SK-N-SH (cell line): Measurements from ENCODE around the gene MAN2C1. TPM values are rescaled to one million over a fixed set of nuclear protein-coding genes. Genes with fewer than 3 reads are reported as not detected.
A peak's percentile ranks its signal among the peaks of the same experiment; 100 is the strongest.

Experiments used
- CTCF ChIA-PET: fragments of 300-600, 350-600 bp; formaldehyde crosslinking; extraction: SDS; loops from one replicate; lab custom pipeline; 2021; lab: Yijun Ruan, JAX
- POLR2A ChIA-PET: fragments of 350-600 bp; sonication (Branson Sonifier 250); formaldehyde crosslinking; extraction: SDS; loops from one replicate; lab custom pipeline; 2020; ENCODE audit warnings: antibody characterized with exemption, inconsistent platforms; lab: Yijun Ruan, JAX
- DNase-seq: peaks from one replicate; pipeline ENCODE4 v3.0.0; 2012
- H2AFZ ChIP-seq: fragments of 200-600 bp; sonication (generic); 2 replicates; pipeline ENCODE4 v1.8.1; 2016; ENCODE audit warnings: antibody characterized with exemption, mild to moderate bottlenecking, low read depth
- H3F3A ChIP-seq: fragments of 200-600 bp; sonication (generic); replicated peaks from 2 replicates; pipeline ENCODE3; 2016; ENCODE audit warnings: antibody characterized with exemption, mild to moderate bottlenecking; ENCODE audit not compliant: insufficient read depth
- H3K27ac ChIP-seq, 2 experiments: fragments of 200-500 bp in 1 of 2; fragments of 200-600 bp in 1 of 2; sonication (Bioruptor generic) in 1 of 2; sonication (generic), shearing (Covaris generic) in 1 of 2; 2 replicates each; pipeline versions ENCODE4 v1.5.1 to v1.6.1; 2014 to 2016; ENCODE audit warnings: low read depth in 2 of 2, inconsistent platforms in 1 of 2, low read length in 1 of 2, mild to moderate bottlenecking in 1 of 2, mixed read lengths in 1 of 2
- H3K27me3 ChIP-seq: fragments of 200-600 bp; sonication (generic), shearing (Covaris generic); 2 replicates; pipeline ENCODE4 v1.6.1; 2016; ENCODE audit warnings: mixed run types; ENCODE audit not compliant: insufficient read depth
- H3K36me3 ChIP-seq, 2 experiments: fragments of 200-500 bp in 1 of 2; fragments of 200-600 bp in 1 of 2; sonication (Bioruptor generic) in 1 of 2; sonication (generic) in 1 of 2; replicated peaks in 1 of 2; 2 replicates each; pipeline versions ENCODE3 to v1.5.1; 2014 to 2016; ENCODE audit warnings: low read length in 1 of 2, mild to moderate bottlenecking in 1 of 2; ENCODE audit not compliant: insufficient read depth in 2 of 2, control insufficient read depth in 1 of 2
- H3K4me1 ChIP-seq, 2 experiments: fragments of 200-500 bp in 1 of 2; fragments of 200-600 bp in 1 of 2; sonication (Bioruptor generic) in 1 of 2; sonication (generic), shearing (Covaris generic) in 1 of 2; 2 replicates each; pipeline versions ENCODE4 v1.5.1 to v1.6.1; 2014 to 2016; ENCODE audit warnings: low read depth in 1 of 2, low read length in 1 of 2, mixed run types in 1 of 2; ENCODE audit not compliant: insufficient read depth in 2 of 2, control insufficient read depth in 1 of 2
- H3K4me2 ChIP-seq: fragments of 200-600 bp; sonication (generic), shearing (Covaris generic); 2 replicates; pipeline ENCODE4 v1.6.1; 2017; ENCODE audit warnings: mixed run types
- H3K4me3 ChIP-seq, 2 experiments: fragments of 200-500 bp in 1 of 2; fragments of 200-600 bp in 1 of 2; sonication (Bioruptor generic) in 1 of 2; sonication (generic), shearing (Covaris generic) in 1 of 2; 2 replicates each; pipeline versions ENCODE4 v1.5.1 to v1.8.1; 2014 to 2016; ENCODE audit warnings: low read depth in 2 of 2, inconsistent platforms in 1 of 2, low read length in 1 of 2, mild to moderate bottlenecking in 1 of 2, mixed read lengths in 1 of 2, moderate library complexity in 1 of 2
- H3K79me2 ChIP-seq: fragments of 200-600 bp; sonication (generic); 2 replicates; pipeline ENCODE4 v1.8.1; 2017; ENCODE audit warnings: mild to moderate bottlenecking; ENCODE audit not compliant: insufficient read depth
- H3K9ac ChIP-seq: fragments of 200-600 bp; sonication (generic); 2 replicates; pipeline ENCODE4 v1.6.1; 2017; ENCODE audit warnings: mixed run types
- H3K9me2 ChIP-seq: fragments of 200-600 bp; sonication (generic); 2 replicates; pipeline ENCODE4 v1.6.1; 2017; ENCODE audit warnings: mixed run types
- H3K9me3 ChIP-seq: fragments of 200-600 bp; sonication (generic); 2 replicates; pipeline ENCODE4 v1.6.1; 2017; ENCODE audit warnings: mixed run types, mild to moderate bottlenecking, moderate library complexity
- H4K20me1 ChIP-seq: fragments of 200-600 bp; sonication (generic); 2 replicates; pipeline ENCODE4 v1.6.1; 2017; ENCODE audit warnings: mild to moderate bottlenecking, mixed run types; ENCODE audit not compliant: insufficient read depth
- CHD2 ChIP-seq: fragments of 150-350 bp; IDR thresholded peaks from 2 replicates; pipeline ENCODE4 v1.6.1; 2018; ENCODE audit warnings: low read length; ENCODE audit not compliant: partially characterized antibody
- ELF1 ChIP-seq: IDR thresholded peaks from 2 replicates; pipeline ENCODE4 v1.4.0; 2012
- EP300 ChIP-seq, 2 experiments: IDR thresholded peaks; 2 replicates each; pipeline versions ENCODE4 v1.4.0 to v1.6.1; 2012; ENCODE audit warnings: borderline replicate concordance in 1 of 2, low read depth in 1 of 2, low read length in 1 of 2
- FOXJ3 ChIP-seq: sonication (generic); formaldehyde crosslinking; IDR thresholded peaks from 2 replicates; pipeline ENCODE4 v1.5.1; 2020; ENCODE audit warnings: mild to moderate bottlenecking, missing genetic modification reagents
- FOXM1 ChIP-seq: IDR thresholded peaks from 2 replicates; pipeline ENCODE4 v1.4.0; 2012; ENCODE audit warnings: low read depth, mild to moderate bottlenecking
- GATA2 ChIP-seq: sonication (generic); formaldehyde crosslinking; IDR thresholded peaks from 2 replicates; pipeline ENCODE4 v1.5.0; 2020; ENCODE audit warnings: mild to moderate bottlenecking, missing genetic modification reagents
- JUND ChIP-seq: IDR thresholded peaks from 2 replicates; pipeline ENCODE4 v1.4.0; 2012
- MXI1 ChIP-seq: IDR thresholded peaks from 2 replicates; pipeline ENCODE4 v1.6.1; 2012; ENCODE audit warnings: mild to moderate bottlenecking, low read depth, low read length, improper control_type of control experiment
- POLR2AphosphoS5 ChIP-seq: IDR thresholded peaks from 2 replicates; pipeline ENCODE4 v1.6.1; 2012; ENCODE audit warnings: low read depth, low read length
- RAD21 ChIP-seq: IDR thresholded peaks from 2 replicates; pipeline ENCODE4 v1.6.1; 2012; ENCODE audit warnings: mild to moderate bottlenecking, low read length
- SIN3A ChIP-seq: IDR thresholded peaks from 2 replicates; pipeline ENCODE4 v1.6.1; 2012; ENCODE audit warnings: low read depth, mild to moderate bottlenecking, low read length, moderate library complexity, borderline replicate concordance
- SMC3 ChIP-seq: IDR thresholded peaks from 2 replicates; pipeline ENCODE4 v1.6.1; 2012; ENCODE audit warnings: low read depth, low read length, improper control_type of control experiment
- TAF1 ChIP-seq: IDR thresholded peaks from 2 replicates; pipeline ENCODE4 v1.6.1; 2012; ENCODE audit warnings: low read depth, mild to moderate bottlenecking, low read length, moderate library complexity, borderline replicate concordance
- TCF12 ChIP-seq: IDR thresholded peaks from 2 replicates; pipeline ENCODE4 v1.4.0; 2012
- WGBS: methylation state at CpG from one replicate; pipeline ENCODE4 v1.1.6; 2017; ENCODE audit warnings: low lambda C conversion rate; 5-methylcytosine and 5-hydroxymethylcytosine counted together
- polyA plus RNA-seq, 3 experiments: library from polyadenylated mRNA; depleted of rRNA; stranded (reverse); fragments of >200 nt; gene quantifications; 2 replicates each; pipeline ENCODE4 v1.2.3, GENCODE V29; 2012
- TF ChIP-seq, protein P1 (sequence below): IDR thresholded peaks from 2 replicates; pipeline ENCODE4; 2012
- TF ChIP-seq, protein P2 (sequence below): IDR thresholded peaks from 2 replicates; pipeline ENCODE4 v1.4.0; 2012; ENCODE audit warnings: low read depth, borderline replicate concordance
- TF ChIP-seq, protein P3 (sequence below): IDR thresholded peaks from 2 replicates; pipeline ENCODE4 v1.4.0; 2012; ENCODE audit warnings: low read depth, borderline replicate concordance
- TF ChIP-seq, protein P4 (sequence below): fragments of 150-350 bp; IDR thresholded peaks from 2 replicates; pipeline ENCODE4 v1.6.1; 2016; ENCODE audit warnings: mild to moderate bottlenecking, low read depth, low read length
- TF ChIP-seq, protein P5 (sequence below): fragments of 200-600 bp; sonication (generic); IDR thresholded peaks from 2 replicates; pipeline ENCODE4 v1.6.1; 2017; ENCODE audit warnings: antibody characterized with exemption, mild to moderate bottlenecking, moderate library complexity
- TF ChIP-seq, protein P6 (sequence below): IDR thresholded peaks from 2 replicates; pipeline ENCODE4 v1.4.0; 2012; ENCODE audit warnings: low read depth

The MAN2C1 gene
- polyA plus RNA-seq, 1 of the 3 experiments (the other 2 are of a cell fraction) = 132 TPM

DNA sequence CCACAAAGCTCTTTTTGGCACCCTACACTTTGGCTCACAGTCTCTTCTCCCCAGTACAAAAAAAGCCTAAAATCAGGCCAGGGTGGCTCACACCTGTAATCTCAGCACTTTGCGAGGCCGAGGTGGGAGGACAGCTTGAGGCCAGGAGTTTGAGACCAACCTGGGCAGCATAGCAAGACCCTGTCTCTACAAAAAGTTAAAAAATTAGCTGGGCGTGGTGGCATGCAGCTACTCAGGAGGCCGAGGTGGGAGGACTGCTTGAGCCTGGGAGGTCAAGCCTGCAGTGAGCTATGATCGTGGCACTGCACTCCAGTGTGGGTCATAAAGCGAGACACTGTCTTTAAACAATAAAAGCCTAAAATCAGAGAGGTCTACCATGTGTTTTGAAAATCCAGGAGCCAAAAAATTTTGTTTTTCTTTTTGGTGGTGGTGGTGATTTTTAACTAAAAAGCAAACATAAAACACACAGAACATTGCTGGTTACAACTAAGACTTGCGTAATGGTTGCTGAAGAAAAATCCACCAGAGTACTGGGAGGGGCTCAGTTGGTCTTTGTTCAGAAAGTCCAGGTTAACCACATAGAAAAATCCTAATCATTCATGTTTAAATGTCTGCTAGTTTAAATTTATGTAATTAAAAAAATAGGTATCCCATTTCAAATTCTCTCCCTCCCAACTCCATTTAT is 1.6 kb upstream of the MAN2C1 start:
- 95% methylated on average over 7 of the region's 7 CpGs for WGBS
- Histone ChIP-seq H3F3A (peaks cover 10% of the 10 kb centered on the region), H3K27me3 (no peaks in the 10 kb centered on the region), H3K4me2 (peak overlapping the region; percentile 92; the same call in 1 of the 2 replicates), H3K36me3 (peaks cover 44 to 70% of the 10 kb centered on the region in 2 experiments), H3K9me2 (no peaks in the 10 kb centered on the region), H3K4me3 (no peak overlapping the region), H3K9ac (no peak overlapping the region), H3K9me3 (no peaks in the 10 kb centered on the region), H3K4me1 (peaks cover 5 to 16% of the 10 kb centered on the region in 2 experiments; a peak in 3 of 4 replicates), H2AFZ (no peak overlapping the region), H3K79me2 (peaks cover 58% of the 10 kb centered on the region)
- DNase-seq = no peak
- POLR2A ChIA-PET = interaction anchor here (1.4 to 2.5 kb wide), 2 partner anchors 34 to 270 kb away, joined by 6 to 21 read pairs; partner anchors contain the start of genes COMMD4 and IMP3
- CTCF ChIA-PET = interaction anchor here (0.9 to 1.5 kb wide), 3 partner anchors 24 to 316 kb away, joined by 3 read pairs; no protein-coding TSS in a partner anchor
- no peak for TF ChIP-seq TAF1
- TF ChIP-seq JUND = no peak
- TF ChIP-seq ELF1 = no peak
- TF ChIP-seq, protein P1, sequence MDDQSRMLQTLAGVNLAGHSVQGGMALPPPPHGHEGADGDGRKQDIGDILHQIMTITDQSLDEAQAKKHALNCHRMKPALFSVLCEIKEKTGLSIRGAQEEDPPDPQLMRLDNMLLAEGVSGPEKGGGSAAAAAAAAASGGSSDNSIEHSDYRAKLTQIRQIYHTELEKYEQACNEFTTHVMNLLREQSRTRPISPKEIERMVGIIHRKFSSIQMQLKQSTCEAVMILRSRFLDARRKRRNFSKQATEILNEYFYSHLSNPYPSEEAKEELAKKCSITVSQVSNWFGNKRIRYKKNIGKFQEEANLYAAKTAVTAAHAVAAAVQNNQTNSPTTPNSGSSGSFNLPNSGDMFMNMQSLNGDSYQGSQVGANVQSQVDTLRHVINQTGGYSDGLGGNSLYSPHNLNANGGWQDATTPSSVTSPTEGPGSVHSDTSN = no peak
- TF ChIP-seq, protein P2, sequence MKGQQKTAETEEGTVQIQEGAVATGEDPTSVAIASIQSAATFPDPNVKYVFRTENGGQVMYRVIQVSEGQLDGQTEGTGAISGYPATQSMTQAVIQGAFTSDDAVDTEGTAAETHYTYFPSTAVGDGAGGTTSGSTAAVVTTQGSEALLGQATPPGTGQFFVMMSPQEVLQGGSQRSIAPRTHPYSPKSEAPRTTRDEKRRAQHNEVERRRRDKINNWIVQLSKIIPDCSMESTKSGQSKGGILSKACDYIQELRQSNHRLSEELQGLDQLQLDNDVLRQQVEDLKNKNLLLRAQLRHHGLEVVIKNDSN = no peak
- TF ChIP-seq, protein P3, sequence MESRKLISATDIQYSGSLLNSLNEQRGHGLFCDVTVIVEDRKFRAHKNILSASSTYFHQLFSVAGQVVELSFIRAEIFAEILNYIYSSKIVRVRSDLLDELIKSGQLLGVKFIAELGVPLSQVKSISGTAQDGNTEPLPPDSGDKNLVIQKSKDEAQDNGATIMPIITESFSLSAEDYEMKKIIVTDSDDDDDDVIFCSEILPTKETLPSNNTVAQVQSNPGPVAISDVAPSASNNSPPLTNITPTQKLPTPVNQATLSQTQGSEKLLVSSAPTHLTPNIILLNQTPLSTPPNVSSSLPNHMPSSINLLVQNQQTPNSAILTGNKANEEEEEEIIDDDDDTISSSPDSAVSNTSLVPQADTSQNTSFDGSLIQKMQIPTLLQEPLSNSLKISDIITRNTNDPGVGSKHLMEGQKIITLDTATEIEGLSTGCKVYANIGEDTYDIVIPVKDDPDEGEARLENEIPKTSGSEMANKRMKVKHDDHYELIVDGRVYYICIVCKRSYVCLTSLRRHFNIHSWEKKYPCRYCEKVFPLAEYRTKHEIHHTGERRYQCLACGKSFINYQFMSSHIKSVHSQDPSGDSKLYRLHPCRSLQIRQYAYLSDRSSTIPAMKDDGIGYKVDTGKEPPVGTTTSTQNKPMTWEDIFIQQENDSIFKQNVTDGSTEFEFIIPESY = no peak
- no peak for TF ChIP-seq MXI1
- TF ChIP-seq EP300 (IDR thresholded peaks at IDR 0.05; ENCODE audit: borderline replicate concordance in 1 of 2, low read depth in 1 of 2, low read length in 1 of 2) = no peak
- TF ChIP-seq, protein P4, sequence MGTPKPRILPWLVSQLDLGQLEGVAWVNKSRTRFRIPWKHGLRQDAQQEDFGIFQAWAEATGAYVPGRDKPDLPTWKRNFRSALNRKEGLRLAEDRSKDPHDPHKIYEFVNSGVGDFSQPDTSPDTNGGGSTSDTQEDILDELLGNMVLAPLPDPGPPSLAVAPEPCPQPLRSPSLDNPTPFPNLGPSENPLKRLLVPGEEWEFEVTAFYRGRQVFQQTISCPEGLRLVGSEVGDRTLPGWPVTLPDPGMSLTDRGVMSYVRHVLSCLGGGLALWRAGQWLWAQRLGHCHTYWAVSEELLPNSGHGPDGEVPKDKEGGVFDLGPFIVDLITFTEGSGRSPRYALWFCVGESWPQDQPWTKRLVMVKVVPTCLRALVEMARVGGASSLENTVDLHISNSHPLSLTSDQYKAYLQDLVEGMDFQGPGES = no peak
- TF ChIP-seq, protein P5, sequence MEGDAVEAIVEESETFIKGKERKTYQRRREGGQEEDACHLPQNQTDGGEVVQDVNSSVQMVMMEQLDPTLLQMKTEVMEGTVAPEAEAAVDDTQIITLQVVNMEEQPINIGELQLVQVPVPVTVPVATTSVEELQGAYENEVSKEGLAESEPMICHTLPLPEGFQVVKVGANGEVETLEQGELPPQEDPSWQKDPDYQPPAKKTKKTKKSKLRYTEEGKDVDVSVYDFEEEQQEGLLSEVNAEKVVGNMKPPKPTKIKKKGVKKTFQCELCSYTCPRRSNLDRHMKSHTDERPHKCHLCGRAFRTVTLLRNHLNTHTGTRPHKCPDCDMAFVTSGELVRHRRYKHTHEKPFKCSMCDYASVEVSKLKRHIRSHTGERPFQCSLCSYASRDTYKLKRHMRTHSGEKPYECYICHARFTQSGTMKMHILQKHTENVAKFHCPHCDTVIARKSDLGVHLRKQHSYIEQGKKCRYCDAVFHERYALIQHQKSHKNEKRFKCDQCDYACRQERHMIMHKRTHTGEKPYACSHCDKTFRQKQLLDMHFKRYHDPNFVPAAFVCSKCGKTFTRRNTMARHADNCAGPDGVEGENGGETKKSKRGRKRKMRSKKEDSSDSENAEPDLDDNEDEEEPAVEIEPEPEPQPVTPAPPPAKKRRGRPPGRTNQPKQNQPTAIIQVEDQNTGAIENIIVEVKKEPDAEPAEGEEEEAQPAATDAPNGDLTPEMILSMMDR = no peak
- no peak for TF ChIP-seq SMC3
- no peak for TF ChIP-seq GATA2
- no peak for TF ChIP-seq CHD2
- no peak for TF ChIP-seq POLR2AphosphoS5
- TF ChIP-seq, protein P6, sequence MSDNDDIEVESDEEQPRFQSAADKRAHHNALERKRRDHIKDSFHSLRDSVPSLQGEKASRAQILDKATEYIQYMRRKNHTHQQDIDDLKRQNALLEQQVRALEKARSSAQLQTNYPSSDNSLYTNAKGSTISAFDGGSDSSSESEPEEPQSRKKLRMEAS = no peak
- no peak for TF ChIP-seq FOXJ3 (CRISPR knock-in tag)
- TF ChIP-seq RAD21 = no peak
- TF ChIP-seq TCF12 = no peak
- TF ChIP-seq SIN3A = no peak
- TF ChIP-seq FOXM1 = no peak
- TF ChIP-seq, all 33 proteins: peak for 0
- Histone ChIP-seq H4K20me1 (no peaks in the 10 kb centered on the region; the same call in 1 of the 2 replicates), H3K27ac (no peak overlapping the region)
